Measurements from ENCODE around the gene C10orf71.

Gene C10orf71

DNA sequence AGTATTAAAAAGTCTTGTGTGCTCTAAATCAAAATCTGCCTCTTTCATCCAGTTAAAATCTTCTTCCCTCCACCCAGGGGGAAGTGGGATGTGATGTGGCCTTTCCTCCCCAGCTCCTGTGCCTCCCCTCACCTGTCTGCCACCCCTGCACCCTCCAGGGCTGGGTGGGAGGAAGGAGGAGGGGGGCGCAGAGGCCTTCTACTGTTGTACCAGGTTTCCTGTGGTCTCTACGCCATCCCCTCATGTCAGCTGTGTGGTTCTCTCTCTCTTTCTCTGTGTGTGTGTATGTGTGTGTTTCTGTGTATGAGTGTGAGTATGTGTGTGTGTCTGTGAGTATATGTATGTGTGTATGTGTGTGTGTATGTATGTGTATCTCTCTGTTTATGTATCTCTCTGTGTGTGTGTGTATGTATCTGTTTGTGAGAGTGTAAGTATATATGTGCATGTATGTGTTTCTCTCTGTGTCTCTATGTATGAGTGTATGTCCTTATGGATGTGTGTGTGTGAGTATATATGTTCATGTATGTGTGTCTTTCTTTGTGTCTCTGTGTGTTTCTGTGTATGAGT is 45.5 kb upstream of the C10orf71 start:
- no peak overlapping the region for H3K27ac ChIP-seq (ENCODE audit: low read depth, low read length, poor library complexity, severe bottlenecking)
- no peaks in the 10 kb centered on the region for H3F3A ChIP-seq (ENCODE audit: insufficient read depth, low read length)
- H3K27me3 ChIP-seq (ENCODE audit: insufficient read depth, low read length), result no peaks in the 10 kb centered on the region
- H3K9ac ChIP-seq (ENCODE audit: low read length), result no peak overlapping the region
- TF ChIP-seq EZH2 (IDR thresholded peaks at IDR 0.05; ENCODE audit: borderline replicate concordance, low read length), result no peak
- TF ChIP-seq, protein P1, sequence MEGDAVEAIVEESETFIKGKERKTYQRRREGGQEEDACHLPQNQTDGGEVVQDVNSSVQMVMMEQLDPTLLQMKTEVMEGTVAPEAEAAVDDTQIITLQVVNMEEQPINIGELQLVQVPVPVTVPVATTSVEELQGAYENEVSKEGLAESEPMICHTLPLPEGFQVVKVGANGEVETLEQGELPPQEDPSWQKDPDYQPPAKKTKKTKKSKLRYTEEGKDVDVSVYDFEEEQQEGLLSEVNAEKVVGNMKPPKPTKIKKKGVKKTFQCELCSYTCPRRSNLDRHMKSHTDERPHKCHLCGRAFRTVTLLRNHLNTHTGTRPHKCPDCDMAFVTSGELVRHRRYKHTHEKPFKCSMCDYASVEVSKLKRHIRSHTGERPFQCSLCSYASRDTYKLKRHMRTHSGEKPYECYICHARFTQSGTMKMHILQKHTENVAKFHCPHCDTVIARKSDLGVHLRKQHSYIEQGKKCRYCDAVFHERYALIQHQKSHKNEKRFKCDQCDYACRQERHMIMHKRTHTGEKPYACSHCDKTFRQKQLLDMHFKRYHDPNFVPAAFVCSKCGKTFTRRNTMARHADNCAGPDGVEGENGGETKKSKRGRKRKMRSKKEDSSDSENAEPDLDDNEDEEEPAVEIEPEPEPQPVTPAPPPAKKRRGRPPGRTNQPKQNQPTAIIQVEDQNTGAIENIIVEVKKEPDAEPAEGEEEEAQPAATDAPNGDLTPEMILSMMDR (IDR thresholded peaks at IDR 0.05; ENCODE audit: low read length), result no peak
- no peak overlapping the region for H2AFZ ChIP-seq (ENCODE audit: low read length)
- H3K4me1 ChIP-seq (ENCODE audit: insufficient read depth, low read length, severe bottlenecking), result no peaks in the 10 kb centered on the region
- no peaks in the 10 kb centered on the region for H3K9me3 ChIP-seq (ENCODE audit: low read length)
- no peaks in the 10 kb centered on the region for H4K20me1 ChIP-seq (ENCODE audit: insufficient read depth, low read length)
- no peaks in the 10 kb centered on the region for H3K79me2 ChIP-seq (ENCODE audit: insufficient read depth, low read length)
- H3K4me2 ChIP-seq (ENCODE audit: low read length), result no peak overlapping the region
- no peaks in the 10 kb centered on the region for H3K36me3 ChIP-seq (ENCODE audit: insufficient read depth, low read length)
- H3K9me2 ChIP-seq (ENCODE audit: low read depth, low read length), result no peaks in the 10 kb centered on the region
- no peak overlapping the region for H3K4me3 ChIP-seq (ENCODE audit: low read depth, low read length, poor library complexity, severe bottlenecking)

DNA sequence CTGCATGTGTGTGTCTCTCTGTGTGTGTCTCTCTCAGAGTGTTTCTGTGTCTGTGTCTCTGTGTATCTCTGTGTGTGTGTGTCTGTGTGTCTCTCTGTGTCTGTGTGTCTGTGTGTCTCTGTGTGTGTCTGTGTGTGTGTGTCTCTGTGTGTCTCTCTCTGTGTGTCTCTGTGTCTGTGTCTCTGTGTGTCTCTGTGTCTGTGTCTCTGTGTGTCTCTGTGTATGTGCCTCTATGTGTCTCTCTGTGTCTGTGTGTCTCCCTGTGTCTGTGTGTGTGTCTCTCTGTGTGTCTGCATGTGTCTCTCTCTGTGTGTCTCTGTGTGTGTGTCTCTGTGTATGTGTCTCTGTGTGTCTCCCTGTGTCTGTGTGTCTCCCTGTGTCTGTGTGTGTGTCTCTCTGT is 44.8 kb upstream of the C10orf71 start:
- H3K27ac ChIP-seq (ENCODE audit: low read depth, low read length, poor library complexity, severe bottlenecking), result no peak overlapping the region
- H3K9me2 ChIP-seq (ENCODE audit: low read depth, low read length), result no peaks in the 10 kb centered on the region
- no peaks in the 10 kb centered on the region for H4K20me1 ChIP-seq (ENCODE audit: insufficient read depth, low read length)
- no peaks in the 10 kb centered on the region for H3K79me2 ChIP-seq (ENCODE audit: insufficient read depth, low read length)
- no peaks in the 10 kb centered on the region for H3K27me3 ChIP-seq (ENCODE audit: insufficient read depth, low read length)
- H3F3A ChIP-seq (ENCODE audit: insufficient read depth, low read length), result no peaks in the 10 kb centered on the region
- no peaks in the 10 kb centered on the region for H3K9me3 ChIP-seq (ENCODE audit: low read length)
- no peaks in the 10 kb centered on the region for H3K36me3 ChIP-seq (ENCODE audit: insufficient read depth, low read length)
- no peaks in the 10 kb centered on the region for H3K4me1 ChIP-seq (ENCODE audit: insufficient read depth, low read length, severe bottlenecking)
- H2AFZ ChIP-seq (ENCODE audit: low read length), result no peak overlapping the region
- H3K4me2 ChIP-seq (ENCODE audit: low read length), result no peak overlapping the region
- TF ChIP-seq, protein P1 (IDR thresholded peaks at IDR 0.05; ENCODE audit: low read length), result no peak
- TF ChIP-seq EZH2 (IDR thresholded peaks at IDR 0.05; ENCODE audit: borderline replicate concordance, low read length), result no peak
- no peak overlapping the region for H3K4me3 ChIP-seq (ENCODE audit: low read depth, low read length, poor library complexity, severe bottlenecking)
- no peak overlapping the region for H3K9ac ChIP-seq (ENCODE audit: low read length)

DNA sequence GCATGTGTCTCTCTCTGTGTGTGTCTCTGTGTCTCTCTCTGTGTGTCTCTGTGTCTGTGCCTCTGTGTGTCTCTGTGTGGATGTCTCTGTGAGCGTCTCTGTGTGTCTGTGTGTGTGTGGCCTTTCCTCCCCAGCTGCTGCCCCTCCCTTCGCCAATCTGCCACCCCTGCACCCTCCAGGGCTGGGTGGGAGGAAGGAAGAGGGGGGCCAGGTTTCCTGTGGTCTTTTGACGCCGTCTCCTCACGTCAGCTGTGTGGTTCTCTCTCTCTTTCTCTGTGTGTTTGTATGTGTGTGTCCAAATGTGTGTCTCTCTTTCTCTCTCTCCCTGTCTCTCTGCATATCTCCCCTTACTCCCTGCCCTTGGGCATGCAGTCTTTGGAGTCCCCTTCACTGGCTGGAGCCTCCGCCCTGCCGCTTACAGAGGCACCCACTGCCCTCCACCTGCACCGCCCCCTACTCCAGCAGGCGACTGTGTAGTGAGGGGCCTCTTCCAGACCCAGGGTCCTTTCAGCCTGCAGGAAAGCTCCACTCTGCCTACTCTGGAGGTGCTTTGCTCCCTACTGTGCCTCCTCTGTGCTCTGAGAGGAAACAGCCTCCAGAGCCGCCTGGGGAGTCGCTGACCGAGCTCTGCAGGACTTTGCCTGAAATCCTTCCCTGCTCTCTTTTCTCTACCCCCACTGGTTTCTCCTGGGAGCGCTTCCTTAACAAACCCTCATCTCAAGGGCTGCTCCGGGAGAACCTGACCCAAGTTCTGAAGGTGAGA is 44.2 kb upstream of the C10orf71 start:
- no peak overlapping the region for H3K4me2 ChIP-seq (ENCODE audit: low read length)
- H3K4me3 ChIP-seq (ENCODE audit: low read depth, low read length, poor library complexity, severe bottlenecking), result no peak overlapping the region
- H3K9ac ChIP-seq (ENCODE audit: low read length), result no peak overlapping the region
- no peaks in the 10 kb centered on the region for H3K9me3 ChIP-seq (ENCODE audit: low read length)
- H3K27me3 ChIP-seq (ENCODE audit: insufficient read depth, low read length), result no peaks in the 10 kb centered on the region
- no peaks in the 10 kb centered on the region for H3K9me2 ChIP-seq (ENCODE audit: low read depth, low read length)
- H3K79me2 ChIP-seq (ENCODE audit: insufficient read depth, low read length), result no peaks in the 10 kb centered on the region
- H2AFZ ChIP-seq (ENCODE audit: low read length), result no peak overlapping the region
- no peak overlapping the region for H3K27ac ChIP-seq (ENCODE audit: low read depth, low read length, poor library complexity, severe bottlenecking)
- no peaks in the 10 kb centered on the region for H3F3A ChIP-seq (ENCODE audit: insufficient read depth, low read length)
- no peaks in the 10 kb centered on the region for H3K4me1 ChIP-seq (ENCODE audit: insufficient read depth, low read length, severe bottlenecking)
- H3K36me3 ChIP-seq (ENCODE audit: insufficient read depth, low read length), result no peaks in the 10 kb centered on the region
- TF ChIP-seq EZH2 (IDR thresholded peaks at IDR 0.05; ENCODE audit: borderline replicate concordance, low read length), result no peak
- TF ChIP-seq, protein P1 (IDR thresholded peaks at IDR 0.05; ENCODE audit: low read length), result no peak
- no peaks in the 10 kb centered on the region for H4K20me1 ChIP-seq (ENCODE audit: insufficient read depth, low read length)

All from OCI-LY1 (cell line).